IPS-11a (cell line): ENCODE results near the gene COG2.

Source experiments
- H3K4me3 ChIP-seq: one replicate; pipeline ENCODE4 v1.5.1; 2013; ENCODE audit warnings: low read depth, low read length, control low read depth

Gene COG2

GRCh38 chr1:230700132-230700531, 57.9 kb downstream of the COG2 start:
- no peak overlapping the region for H3K4me3 ChIP-seq

GRCh38 chr1:230701434-230701833, 59.2 kb downstream of the COG2 start:
- H3K4me3 ChIP-seq, result no peak overlapping the region

- no peak overlapping the region for H3K4me3 ChIP-seq
Observed at GRCh38 chr1:230701895-230702768, 59.9 kb downstream of the COG2 start.

- H3K4me3 ChIP-seq, result no peak overlapping the region
Observed at GRCh38 chr1:230702934-230703678, 60.8 kb downstream of the COG2 start.

GRCh38 chr1:230703679-230704385, 61.6 kb downstream of the COG2 start:
- no peak overlapping the region for H3K4me3 ChIP-seq

- no peak overlapping the region for H3K4me3 ChIP-seq
Observed at GRCh38 chr1:230704830-230705229, 62.5 kb downstream of the COG2 start.

- H3K4me3 ChIP-seq, result no peak overlapping the region
Observed at GRCh38 chr1:230705289-230706019, 63.2 kb downstream of the COG2 start.

GRCh38 chr1:230706020-230706699, 63.9 kb downstream of the COG2 start:
- no peak overlapping the region for H3K4me3 ChIP-seq

- H3K4me3 ChIP-seq, result no peak overlapping the region
Observed at GRCh38 chr1:230706887-230707731, 64.8 kb downstream of the COG2 start.

GRCh38 chr1:230707732-230708630, 65.7 kb downstream of the COG2 start:
- H3K4me3 ChIP-seq, result no peak overlapping the region

- H3K4me3 ChIP-seq, result no peak overlapping the region
Observed at GRCh38 chr1:230708631-230709580, 66.6 kb downstream of the COG2 start.

GRCh38 chr1:230709619-230710542, 67.6 kb downstream of the COG2 start:
- H3K4me3 ChIP-seq, result no peak overlapping the region

GRCh38 chr1:230710543-230710904, 68.2 kb downstream of the COG2 start:
- H3K4me3 ChIP-seq, result no peak overlapping the region

GRCh38 chr1:230711245-230711644, 69.0 kb downstream of the COG2 start:
- no peak overlapping the region for H3K4me3 ChIP-seq

- no peak overlapping the region for H3K4me3 ChIP-seq
Observed at GRCh38 chr1:230712470-230712942, 70.2 kb downstream of the COG2 start.

GRCh38 chr1:230713138-230713537, 70.9 kb downstream of the COG2 start:
- no peak overlapping the region for H3K4me3 ChIP-seq
